ENCODE results near the gene MMP24.
"Not testable (repeated sequence)": the region's sequence is repeated elsewhere in the genome, so short reads cannot be mapped to it uniquely, and the experiment has no call there.

MMP24 gene

GRCh38 chr20:35311409-35311808 lies 84.9 kb downstream of the MMP24 start:
- DNase-seq (ENCODE audit: low read depth) = no peak

GRCh38 chr20:35311822-35312221 lies 85.3 kb downstream of the MMP24 start:
- Histone ChIP-seq H3K9ac (ENCODE audit: low read length) (no peak overlapping the region), H3K4me3 (ENCODE audit: low read length) (no peak overlapping the region), H3K4me1 (ENCODE audit: control insufficient read depth, insufficient read depth, low read length) (peaks cover 59% of the 10 kb centered on the region), H3K27me3 (replicated peaks; ENCODE audit: control insufficient read depth, insufficient read depth, low read length) (no peaks in the 10 kb centered on the region), H3K9me3 (ENCODE audit: control insufficient read depth, low read length) (no peaks in the 10 kb centered on the region), H3K36me3 (ENCODE audit: control insufficient read depth, insufficient read depth, low read length, severe bottlenecking) (no peaks in the 10 kb centered on the region)
- no peak for DNase-seq (ENCODE audit: low read depth)

More at GRCh38 chr20:35311409-35311808, 84.9 kb downstream of the MMP24 start:
- Histone ChIP-seq H3K4me1 (ENCODE audit: control insufficient read depth, insufficient read depth, low read length) (peaks cover 63% of the 10 kb centered on the region), H3K36me3 (ENCODE audit: control insufficient read depth, insufficient read depth, low read length, severe bottlenecking) (peaks cover 3% of the 10 kb centered on the region), H3K27me3 (replicated peaks; ENCODE audit: control insufficient read depth, insufficient read depth, low read length) (no peaks in the 10 kb centered on the region), H3K9ac (ENCODE audit: low read length) (no peak overlapping the region), H3K4me3 (ENCODE audit: low read length) (no peak overlapping the region), H3K9me3 (ENCODE audit: control insufficient read depth, low read length) (no peaks in the 10 kb centered on the region)

- no peak overlapping the region for H3K9ac ChIP-seq (ENCODE audit: low read length)
- no peak overlapping the region for H3K4me3 ChIP-seq (ENCODE audit: low read length)
- no peaks in the 10 kb centered on the region for H3K9me3 ChIP-seq (ENCODE audit: control insufficient read depth, low read length)
- H3K27me3 ChIP-seq (replicated peaks; ENCODE audit: control insufficient read depth, insufficient read depth, low read length) = no peaks in the 10 kb centered on the region
- DNase-seq (ENCODE audit: low read depth) = peak; percentile 86
- H3K4me1 ChIP-seq (ENCODE audit: control insufficient read depth, insufficient read depth, low read length) = peaks cover 54% of the 10 kb centered on the region
- no peaks in the 10 kb centered on the region for H3K36me3 ChIP-seq (ENCODE audit: control insufficient read depth, insufficient read depth, low read length, severe bottlenecking)
Measured at GRCh38 chr20:35312318-35312717, 85.8 kb downstream of the MMP24 start.

- Histone ChIP-seq H3K4me1 (ENCODE audit: control insufficient read depth, insufficient read depth, low read length) (peaks cover 62% of the 10 kb centered on the region), H3K4me3 (ENCODE audit: low read length) (peak overlapping the region; percentile 34), H3K36me3 (ENCODE audit: control insufficient read depth, insufficient read depth, low read length, severe bottlenecking) (no peaks in the 10 kb centered on the region), H3K9me3 (ENCODE audit: control insufficient read depth, low read length) (no peaks in the 10 kb centered on the region), H3K9ac (ENCODE audit: low read length) (peak overlapping the region; percentile 59), H3K27me3 (replicated peaks; ENCODE audit: control insufficient read depth, insufficient read depth, low read length) (no peaks in the 10 kb centered on the region)
- no peak for DNase-seq (ENCODE audit: low read depth)
Measured at GRCh38 chr20:35314816-35315631, 88.5 kb downstream of the MMP24 start.

GRCh38 chr20:35315632-35316020 lies 89.1 kb downstream of the MMP24 start:
- Histone ChIP-seq H3K9ac (ENCODE audit: low read length) (peak overlapping the region; percentile 59), H3K4me1 (ENCODE audit: control insufficient read depth, insufficient read depth, low read length) (peaks cover 68% of the 10 kb centered on the region)
- H3K36me3 ChIP-seq (ENCODE audit: control insufficient read depth, insufficient read depth, low read length, severe bottlenecking); H3K4me3 ChIP-seq (ENCODE audit: low read length); H3K27me3 ChIP-seq (replicated peaks; ENCODE audit: control insufficient read depth, insufficient read depth, low read length); H3K9me3 ChIP-seq (ENCODE audit: control insufficient read depth, low read length); DNase-seq (ENCODE audit: low read depth): not testable (repeated sequence)

GRCh38 chr20:35316086-35316485 lies 89.6 kb downstream of the MMP24 start:
- peak overlapping the region; percentile 14 for H3K9ac ChIP-seq (ENCODE audit: low read length)
- H3K9me3 ChIP-seq (ENCODE audit: control insufficient read depth, low read length) = no peaks in the 10 kb centered on the region
- H3K27me3 ChIP-seq (replicated peaks; ENCODE audit: control insufficient read depth, insufficient read depth, low read length) = no peaks in the 10 kb centered on the region
- no peak overlapping the region for H3K4me3 ChIP-seq (ENCODE audit: low read length)
- DNase-seq (ENCODE audit: low read depth) = no peak
- H3K36me3 ChIP-seq (ENCODE audit: control insufficient read depth, insufficient read depth, low read length, severe bottlenecking) = no peaks in the 10 kb centered on the region
- peaks cover 72% of the 10 kb centered on the region for H3K4me1 ChIP-seq (ENCODE audit: control insufficient read depth, insufficient read depth, low read length)

GRCh38 chr20:35317416-35318210 lies 91.1 kb downstream of the MMP24 start:
- DNase-seq (ENCODE audit: low read depth) = no peak
- Histone ChIP-seq H3K27me3 (replicated peaks; ENCODE audit: control insufficient read depth, insufficient read depth, low read length) (no peaks in the 10 kb centered on the region), H3K36me3 (ENCODE audit: control insufficient read depth, insufficient read depth, low read length, severe bottlenecking) (no peaks in the 10 kb centered on the region), H3K4me1 (ENCODE audit: control insufficient read depth, insufficient read depth, low read length) (peaks cover 63% of the 10 kb centered on the region), H3K9me3 (ENCODE audit: control insufficient read depth, low read length) (no peaks in the 10 kb centered on the region), H3K4me3 (ENCODE audit: low read length) (no peak overlapping the region), H3K9ac (ENCODE audit: low read length) (no peak overlapping the region)

- Histone ChIP-seq H3K27me3 (replicated peaks; ENCODE audit: control insufficient read depth, insufficient read depth, low read length) (no peaks in the 10 kb centered on the region), H3K4me1 (ENCODE audit: control insufficient read depth, insufficient read depth, low read length) (peaks cover 61% of the 10 kb centered on the region), H3K9me3 (ENCODE audit: control insufficient read depth, low read length) (no peaks in the 10 kb centered on the region), H3K36me3 (ENCODE audit: control insufficient read depth, insufficient read depth, low read length, severe bottlenecking) (no peaks in the 10 kb centered on the region), H3K4me3 (ENCODE audit: low read length) (no peak overlapping the region), H3K9ac (ENCODE audit: low read length) (no peak overlapping the region)
- DNase-seq (ENCODE audit: low read depth) = peak; percentile 54
Measured at GRCh38 chr20:35318502-35319157, 92.1 kb downstream of the MMP24 start.

- DNase-seq (ENCODE audit: low read depth) = no peak
Measured at GRCh38 chr20:35319192-35319870, 92.8 kb downstream of the MMP24 start.

GRCh38 chr20:35319871-35320197 lies 93.3 kb downstream of the MMP24 start:
- H3K9ac ChIP-seq (ENCODE audit: low read length) = peak overlapping the region; percentile 27
- no peaks in the 10 kb centered on the region for H3K36me3 ChIP-seq (ENCODE audit: control insufficient read depth, insufficient read depth, low read length, severe bottlenecking)
- H3K4me1 ChIP-seq (ENCODE audit: control insufficient read depth, insufficient read depth, low read length) = peaks cover 53% of the 10 kb centered on the region
- H3K9me3 ChIP-seq (ENCODE audit: control insufficient read depth, low read length) = no peaks in the 10 kb centered on the region
- no peak for DNase-seq (ENCODE audit: low read depth)
- H3K4me3 ChIP-seq (ENCODE audit: low read length) = peak overlapping the region; percentile 25
- no peaks in the 10 kb centered on the region for H3K27me3 ChIP-seq (replicated peaks; ENCODE audit: control insufficient read depth, insufficient read depth, low read length)

More at GRCh38 chr20:35319192-35319870, 92.8 kb downstream of the MMP24 start:
- Histone ChIP-seq H3K4me3 (ENCODE audit: low read length) (no peak overlapping the region), H3K27me3 (replicated peaks; ENCODE audit: control insufficient read depth, insufficient read depth, low read length) (no peaks in the 10 kb centered on the region), H3K4me1 (ENCODE audit: control insufficient read depth, insufficient read depth, low read length) (peaks cover 58% of the 10 kb centered on the region), H3K9ac (ENCODE audit: low read length) (no peak overlapping the region), H3K9me3 (ENCODE audit: control insufficient read depth, low read length) (no peaks in the 10 kb centered on the region), H3K36me3 (ENCODE audit: control insufficient read depth, insufficient read depth, low read length, severe bottlenecking) (no peaks in the 10 kb centered on the region)
